HepG2 (cell line): ENCODE results near the gene MADD. TPM values are rescaled to one million over a fixed set of nuclear protein-coding genes. Genes with fewer than 3 reads are reported as not detected.
A peak's percentile ranks its signal among the peaks of the same experiment; 100 is the strongest.

Experiments used
- ATM ChIP-seq: fragments of 450-650 bp; IDR thresholded peaks from 2 replicates; pipeline ENCODE4 v1.7.1; 2017; ENCODE audit warnings: mild to moderate bottlenecking, borderline replicate concordance
- CERS6 ChIP-seq: sonication (generic); formaldehyde crosslinking; IDR thresholded peaks from 2 replicates; pipeline ENCODE4 v1.5.0; 2020; ENCODE audit warnings: missing genetic modification reagents
- DMAP1 ChIP-seq: IDR thresholded peaks from 2 replicates; pipeline ENCODE4 v1.6.1; 2016
- EP300 ChIP-seq, 3 experiments: sonication (generic) in 1 of 3; formaldehyde crosslinking in 1 of 3; IDR thresholded peaks; 2 replicates each; pipeline versions ENCODE4 v1.5.1 to v1.6.1; 2011 to 2020; ENCODE audit warnings: low read depth in 2 of 3, low read length in 2 of 3, borderline replicate concordance in 1 of 3, improper control_type of control experiment in 1 of 3, mild to moderate bottlenecking in 1 of 3, missing genetic modification reagents in 1 of 3, moderate library complexity in 1 of 3
- FUBP1 ChIP-seq: sonication (generic); formaldehyde crosslinking; IDR thresholded peaks from 2 replicates; pipeline ENCODE4 v1.5.1; 2020; ENCODE audit warnings: missing genetic modification reagents, mild to moderate bottlenecking, borderline replicate concordance
- GRHL1 ChIP-seq: sonication (generic); formaldehyde crosslinking; conservative IDR thresholded peaks from 2 replicates; pipeline ENCODE4 v1.8.0; 2022; ENCODE audit warnings: missing genetic modification reagents
- HDAC2 ChIP-seq: sonication (generic); formaldehyde crosslinking; IDR thresholded peaks from 2 replicates; pipeline ENCODE4 v1.4.0; 2020; ENCODE audit warnings: missing genetic modification reagents
- HMG20B ChIP-seq: conservative IDR thresholded peaks from 2 replicates; pipeline ENCODE4 v1.6.1; 2016; ENCODE audit warnings: missing genetic modification reagents, missing compliant biosample characterization
- HOXA3 ChIP-seq: sonication (generic); formaldehyde crosslinking; IDR thresholded peaks from 2 replicates; pipeline ENCODE4 v1.5.0; 2020; ENCODE audit warnings: missing genetic modification reagents
- HOXA7 ChIP-seq: sonication (generic); formaldehyde crosslinking; IDR thresholded peaks from 2 replicates; pipeline ENCODE4 v1.8.1; 2022; ENCODE audit warnings: mild to moderate bottlenecking, missing genetic modification reagents, moderate library complexity
- IRF1 ChIP-seq: sonication (generic); formaldehyde crosslinking; IDR thresholded peaks from 2 replicates; pipeline ENCODE4 v1.4.0; 2020; ENCODE audit warnings: low read depth, mild to moderate bottlenecking, missing genetic modification reagents
- MEIS1 ChIP-seq: sonication (generic); formaldehyde crosslinking; IDR thresholded peaks from 2 replicates; pipeline ENCODE4 v1.9.0; 2021; ENCODE audit warnings: mild to moderate bottlenecking, missing genetic modification reagents, moderate library complexity, borderline replicate concordance
- SMARCE1 ChIP-seq: fragments of 450-650 bp; IDR thresholded peaks from 2 replicates; pipeline ENCODE4 v1.6.1; 2017; ENCODE audit warnings: borderline replicate concordance
- ZMAT5 ChIP-seq: sonication (generic); formaldehyde crosslinking; IDR thresholded peaks from 2 replicates; pipeline ENCODE4 v1.5.0; 2020; ENCODE audit warnings: mild to moderate bottlenecking, low read depth, missing genetic modification reagents, borderline replicate concordance
- ZNF160 ChIP-seq: sonication (generic); formaldehyde crosslinking; IDR thresholded peaks from 2 replicates; pipeline ENCODE4 v1.8.0; 2022; ENCODE audit warnings: mild to moderate bottlenecking, inconsistent platforms, missing genetic modification reagents
- ZNF281 ChIP-seq: sonication (generic); formaldehyde crosslinking; IDR thresholded peaks from 2 replicates; pipeline ENCODE4 v1.4.0; 2020; ENCODE audit warnings: missing genetic modification reagents, borderline replicate concordance
- ZNF331 ChIP-seq: sonication (generic); formaldehyde crosslinking; IDR thresholded peaks from 2 replicates; pipeline ENCODE4 v1.4.0; 2020; ENCODE audit warnings: missing genetic modification reagents
- ZNF614 ChIP-seq: IDR thresholded peaks from 2 replicates; pipeline ENCODE4 v1.6.1; 2018; ENCODE audit warnings: missing biosample characterization, missing genetic modification reagents, inconsistent platforms, borderline replicate concordance
- ZNF816 ChIP-seq: sonication (generic); formaldehyde crosslinking; IDR thresholded peaks from 2 replicates; pipeline ENCODE4 v1.8.0; 2022; ENCODE audit warnings: missing genetic modification reagents, mild to moderate bottlenecking, borderline replicate concordance
- polyA plus RNA-seq, 8 experiments: library from polyadenylated mRNA; depleted of rRNA in 3 of 8; stranded (reverse) in 7 of 8; unstranded in 1 of 8; fragments of >200 nt; fragmentation: Illumina TruSeq in 4 of 8; extraction: Trizol in 4 of 8; gene quantifications; 2 replicates each; pipeline versions ENCODE4 v1.2.1 to v1.2.3, GENCODE V29; 2011 to 2016; ENCODE audit warnings: low read depth in 4 of 8, missing spikeins in 1 of 8, mixed read lengths in 1 of 8; ENCODE audit not compliant: insufficient read depth in 1 of 8
- total RNA-seq, 5 experiments: library from RNA; depleted of rRNA; stranded (reverse); fragments of >200 nt; fragmentation: Illumina TruSeq; extraction: Trizol; gene quantifications; 2 replicates each; pipeline ENCODE4 v1.2.3, GENCODE V29; 2016; ENCODE audit warnings: low read depth in 1 of 5

Gene MADD
- total and polyA plus RNA-seq, 2 of the 13 experiments (the other 11 are each of a cell fraction or from before 2014, with no cell fraction given), result 18.0 to 29.2 TPM

- TF ChIP-seq EP300 (IDR thresholded peaks at IDR 0.05; ENCODE audit: low read depth in 2 of 2, low read length in 2 of 2) (no peak), EP300 (CRISPR knock-in tag; IDR thresholded peaks at IDR 0.05; ENCODE audit: borderline replicate concordance) (no peak), SMARCE1 (no peak), HOXA3 (peak; percentile 74; the same call in 1 of the 2 replicates), MEIS1 (CRISPR knock-in tag) (peak; percentile 48; the same call in 1 of the 2 replicates), ZNF160 (CRISPR knock-in tag) (0 out of 2 replicates have a peak, but pooled peaks have one; percentile 20), DMAP1 (CRISPR knock-in tag) (peak; percentile 61; the same call in 1 of the 2 replicates), ZNF281 (CRISPR knock-in tag) (peak; percentile 50; the same call in 1 of the 2 replicates), ZMAT5 (CRISPR knock-in tag) (no peak), CERS6 (CRISPR knock-in tag) (no peak), HOXA7 (CRISPR knock-in tag) (peak; percentile 72; the same call in 1 of the 2 replicates), HMG20B (no peak), IRF1 (no peak), GRHL1 (CRISPR knock-in tag) (no peak), FUBP1 (CRISPR knock-in tag) (no peak), ZNF816 (no peak), ZNF614 (peak; percentile 66; the same call in 1 of the 2 replicates), HDAC2 (CRISPR knock-in tag) (peak; percentile 87), ZNF331 (CRISPR knock-in tag) (peak; percentile 77; the same call in 1 of the 2 replicates), ATM (no peak)
Measured at GRCh38 chr11:47355283-47356128, 85.6 kb downstream of the MADD start (continued).
